ENCODE results near the gene DTYMK.
A peak's percentile ranks its signal among the peaks of the same experiment; 100 is the strongest.

DTYMK gene

GRCh38 chr2:241690202-241690717 is 3.6 kb upstream of the DTYMK start:
- DNase-seq (ENCODE audit: extremely low read depth, low read depth) = no peak
- TF ChIP-seq, protein P1, sequence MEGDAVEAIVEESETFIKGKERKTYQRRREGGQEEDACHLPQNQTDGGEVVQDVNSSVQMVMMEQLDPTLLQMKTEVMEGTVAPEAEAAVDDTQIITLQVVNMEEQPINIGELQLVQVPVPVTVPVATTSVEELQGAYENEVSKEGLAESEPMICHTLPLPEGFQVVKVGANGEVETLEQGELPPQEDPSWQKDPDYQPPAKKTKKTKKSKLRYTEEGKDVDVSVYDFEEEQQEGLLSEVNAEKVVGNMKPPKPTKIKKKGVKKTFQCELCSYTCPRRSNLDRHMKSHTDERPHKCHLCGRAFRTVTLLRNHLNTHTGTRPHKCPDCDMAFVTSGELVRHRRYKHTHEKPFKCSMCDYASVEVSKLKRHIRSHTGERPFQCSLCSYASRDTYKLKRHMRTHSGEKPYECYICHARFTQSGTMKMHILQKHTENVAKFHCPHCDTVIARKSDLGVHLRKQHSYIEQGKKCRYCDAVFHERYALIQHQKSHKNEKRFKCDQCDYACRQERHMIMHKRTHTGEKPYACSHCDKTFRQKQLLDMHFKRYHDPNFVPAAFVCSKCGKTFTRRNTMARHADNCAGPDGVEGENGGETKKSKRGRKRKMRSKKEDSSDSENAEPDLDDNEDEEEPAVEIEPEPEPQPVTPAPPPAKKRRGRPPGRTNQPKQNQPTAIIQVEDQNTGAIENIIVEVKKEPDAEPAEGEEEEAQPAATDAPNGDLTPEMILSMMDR (IDR thresholded peaks at IDR 0.05; ENCODE audit: low read depth, low read length) = no peak

DNA sequence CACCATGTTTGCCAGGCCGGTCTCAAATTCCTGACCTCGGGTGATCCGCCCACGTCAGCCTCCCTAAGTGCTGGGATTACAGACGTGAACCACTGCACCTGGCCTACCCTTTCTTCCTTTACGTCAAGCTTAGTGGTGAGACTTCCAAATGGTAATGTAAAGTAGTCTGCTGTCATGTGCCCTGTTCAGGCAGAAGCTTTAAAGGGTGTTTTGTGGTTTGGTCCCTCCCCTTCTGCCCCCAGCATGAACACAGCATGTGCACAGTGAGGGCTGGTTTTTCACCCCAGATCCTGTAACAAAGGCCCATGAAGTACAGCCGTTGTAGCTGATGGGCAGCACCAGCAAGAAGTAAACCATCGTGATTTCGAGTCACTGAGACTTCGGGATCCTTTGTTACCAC is 2.7 kb upstream of the DTYMK start:
- no peak for DNase-seq (ENCODE audit: extremely low read depth, low read depth)
- TF ChIP-seq, protein P1 (IDR thresholded peaks at IDR 0.05; ENCODE audit: low read depth, low read length) = no peak

- no peak for DNase-seq (ENCODE audit: extremely low read depth, low read depth)
- TF ChIP-seq, protein P1 (IDR thresholded peaks at IDR 0.05; ENCODE audit: low read depth, low read length) = no peak
These were observed 328 bp downstream of the DTYMK start for GRCh38 chr2:241686324-241686649.

- peak; percentile 87 for DNase-seq (ENCODE audit: extremely low read depth, low read depth)
These were observed 5.6 kb downstream of the DTYMK start for GRCh38 chr2:241680827-241681599.

DNA sequence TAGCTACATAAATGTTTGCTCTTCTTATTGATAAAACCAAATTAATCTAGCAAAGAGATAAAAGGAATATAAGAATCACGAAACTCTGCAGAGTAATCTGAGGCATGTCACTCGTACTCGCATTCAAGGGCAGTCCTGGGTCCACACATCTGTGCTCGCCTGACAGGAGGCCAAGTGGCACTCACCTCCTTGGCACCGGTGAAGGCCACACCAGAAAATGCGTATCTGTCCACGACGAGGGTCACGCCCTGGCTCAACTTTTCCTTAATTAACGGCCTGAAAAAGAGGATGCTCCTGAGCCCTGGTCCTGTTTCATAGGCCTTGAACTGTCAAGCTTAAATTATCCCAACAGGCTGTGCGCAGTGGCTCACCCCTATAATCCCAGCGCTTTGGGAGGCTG is 6.6 kb downstream of the DTYMK start:
- TF ChIP-seq, protein P1 (IDR thresholded peaks at IDR 0.05; ENCODE audit: low read depth, low read length) = no peak
- DNase-seq (ENCODE audit: extremely low read depth, low read depth) = no peak

More at GRCh38 chr2:241680827-241681599, 5.6 kb downstream of the DTYMK start:
- TF ChIP-seq, protein P1 (IDR thresholded peaks at IDR 0.05; ENCODE audit: low read depth, low read length) = no peak

- no peak for DNase-seq (ENCODE audit: extremely low read depth, low read depth)
- TF ChIP-seq, protein P1 (IDR thresholded peaks at IDR 0.05; ENCODE audit: low read depth, low read length) = no peak
These were observed 7.7 kb downstream of the DTYMK start for GRCh38 chr2:241678784-241679540.

DNA sequence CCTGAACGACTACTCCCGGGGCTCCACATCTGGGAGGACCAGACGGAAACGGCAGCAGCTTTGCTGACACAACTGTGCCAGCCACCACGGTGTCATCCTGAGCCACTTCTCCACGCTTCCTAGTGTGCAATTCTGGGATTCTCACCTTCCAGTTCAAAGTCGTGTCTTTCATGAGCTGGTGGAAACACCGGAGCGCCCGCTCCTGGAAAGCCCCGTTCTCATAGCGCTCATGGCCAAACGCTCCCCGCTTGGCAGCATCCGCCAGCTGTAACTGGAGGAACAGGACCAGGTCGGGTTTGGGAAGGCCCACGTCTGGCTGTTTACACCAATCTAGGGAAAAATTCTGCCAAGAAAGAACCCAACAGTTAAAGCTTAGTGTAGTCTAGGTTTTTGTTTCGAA is 8.3 kb downstream of the DTYMK start:
- TF ChIP-seq, protein P1 (IDR thresholded peaks at IDR 0.05; ENCODE audit: low read depth, low read length) = no peak
- no peak for DNase-seq (ENCODE audit: extremely low read depth, low read depth)

Data from AG09319 (cell line).